ENCODE measurements around the gene PXT1.
A peak's percentile ranks its signal among the peaks of the same experiment; 100 is the strongest.
"Not testable (repeated sequence)": the region's sequence is repeated elsewhere in the genome, so short reads cannot be mapped to it uniquely, and the experiment has no call there.

PXT1 gene

GRCh38 chr6:36373368-36374019, 69.2 kb downstream of the PXT1 start:
- no peak for ATAC-seq

GRCh38 chr6:36372088-36372487, 70.6 kb downstream of the PXT1 start:
- H3K36me3 Mint-ChIP-seq = no peaks in the 10 kb centered on the region
- H3K4me3 Mint-ChIP-seq = no peak overlapping the region
- no peak overlapping the region for H3K27ac Mint-ChIP-seq

More at GRCh38 chr6:36373368-36374019, 69.2 kb downstream of the PXT1 start:
- no peaks in the 10 kb centered on the region for H3K9me3 Mint-ChIP-seq
- H3K36me3 Mint-ChIP-seq = no peaks in the 10 kb centered on the region
- no peak overlapping the region for H3K4me3 Mint-ChIP-seq
- peaks cover 11% of the 10 kb centered on the region for H3K4me1 Mint-ChIP-seq
- H3K27ac Mint-ChIP-seq = no peak overlapping the region
- peaks cover 17% of the 10 kb centered on the region for H3K27me3 Mint-ChIP-seq

GRCh38 chr6:36371211-36371610, 71.4 kb downstream of the PXT1 start:
- Mint-ChIP-seq H3K9me3 (no peaks in the 10 kb centered on the region), H3K4me1 (peaks cover 10% of the 10 kb centered on the region), H3K36me3 (no peaks in the 10 kb centered on the region), H3K27me3 (peaks cover 17% of the 10 kb centered on the region), H3K27ac (no peak overlapping the region), H3K4me3 (no peak overlapping the region)
- ATAC-seq = no peak

More at GRCh38 chr6:36372088-36372487, 70.6 kb downstream of the PXT1 start:
- Mint-ChIP-seq H3K27me3 (peaks cover 17% of the 10 kb centered on the region), H3K9me3 (no peaks in the 10 kb centered on the region), H3K4me1 (peaks cover 2% of the 10 kb centered on the region)
- no peak for ATAC-seq

- no peak overlapping the region for H3K27ac Mint-ChIP-seq
- no peak for ATAC-seq
- H3K27me3 Mint-ChIP-seq = peaks cover 17% of the 10 kb centered on the region
- H3K4me3 Mint-ChIP-seq = no peak overlapping the region
- peaks cover 12% of the 10 kb centered on the region for H3K4me1 Mint-ChIP-seq
- H3K36me3 Mint-ChIP-seq = no peaks in the 10 kb centered on the region
- H3K9me3 Mint-ChIP-seq = no peaks in the 10 kb centered on the region
Observed at GRCh38 chr6:36370638-36371037, 72.0 kb downstream of the PXT1 start.

- no peak for ATAC-seq
- Mint-ChIP-seq H3K9me3 (no peaks in the 10 kb centered on the region), H3K27me3 (peaks cover 17% of the 10 kb centered on the region), H3K27ac (no peak overlapping the region), H3K36me3 (no peaks in the 10 kb centered on the region), H3K4me1 (peaks cover 25% of the 10 kb centered on the region), H3K4me3 (no peak overlapping the region)
Observed at GRCh38 chr6:36368921-36369865, 73.5 kb downstream of the PXT1 start.

GRCh38 chr6:36368421-36368820, 74.2 kb downstream of the PXT1 start:
- Mint-ChIP-seq H3K27ac (no peak overlapping the region), H3K27me3 (peaks cover 17% of the 10 kb centered on the region), H3K9me3 (no peaks in the 10 kb centered on the region), H3K4me1 (peaks cover 25% of the 10 kb centered on the region), H3K36me3 (no peaks in the 10 kb centered on the region), H3K4me3 (no peak overlapping the region)
- ATAC-seq = no peak

GRCh38 chr6:36367743-36368142, 74.9 kb downstream of the PXT1 start:
- Mint-ChIP-seq H3K4me3 (no peak overlapping the region), H3K9me3 (no peaks in the 10 kb centered on the region), H3K27me3 (peaks cover 14% of the 10 kb centered on the region), H3K36me3 (no peaks in the 10 kb centered on the region), H3K27ac (no peak overlapping the region), H3K4me1 (peaks cover 25% of the 10 kb centered on the region)
- ATAC-seq = no peak

GRCh38 chr6:36364669-36365479, 77.8 kb downstream of the PXT1 start:
- Mint-ChIP-seq H3K4me3 (peak overlapping the region; percentile 68), H3K27me3 (no peaks in the 10 kb centered on the region), H3K36me3 (no peaks in the 10 kb centered on the region), H3K4me1 (peaks cover 41% of the 10 kb centered on the region), H3K9me3 (no peaks in the 10 kb centered on the region), H3K27ac (peak overlapping the region; percentile 87)
- ATAC-seq = peak; percentile 82

GRCh38 chr6:36364061-36364635, 78.5 kb downstream of the PXT1 start:
- H3K4me1 Mint-ChIP-seq = peaks cover 44% of the 10 kb centered on the region
- H3K27ac Mint-ChIP-seq = peak overlapping the region; percentile 87
- not testable (repeated sequence) for H3K36me3 Mint-ChIP-seq, H3K4me3 Mint-ChIP-seq, ATAC-seq, H3K9me3 Mint-ChIP-seq, H3K27me3 Mint-ChIP-seq

- H3K27ac Mint-ChIP-seq, H3K27me3 Mint-ChIP-seq, ATAC-seq, H3K36me3 Mint-ChIP-seq, H3K4me3 Mint-ChIP-seq, H3K9me3 Mint-ChIP-seq: not testable (repeated sequence)
- peaks cover 52% of the 10 kb centered on the region for H3K4me1 Mint-ChIP-seq
Observed at GRCh38 chr6:36363371-36363752, 79.3 kb downstream of the PXT1 start.

GRCh38 chr6:36362551-36363370, 79.9 kb downstream of the PXT1 start:
- no peaks in the 10 kb centered on the region for H3K36me3 Mint-ChIP-seq
- peaks cover 58% of the 10 kb centered on the region for H3K4me1 Mint-ChIP-seq

GRCh38 chr6:36361071-36361470, 81.6 kb downstream of the PXT1 start:
- ATAC-seq = peak; percentile 25
- peak overlapping the region; percentile 44 for H3K27ac Mint-ChIP-seq
- H3K36me3 Mint-ChIP-seq = no peaks in the 10 kb centered on the region
- H3K9me3 Mint-ChIP-seq = no peaks in the 10 kb centered on the region
- no peaks in the 10 kb centered on the region for H3K27me3 Mint-ChIP-seq
- peak overlapping the region; percentile 12 for H3K4me3 Mint-ChIP-seq
- peaks cover 50% of the 10 kb centered on the region for H3K4me1 Mint-ChIP-seq

More at GRCh38 chr6:36362551-36363370, 79.9 kb downstream of the PXT1 start:
- H3K27ac Mint-ChIP-seq = no peak overlapping the region
- ATAC-seq = no peak
- H3K9me3 Mint-ChIP-seq = no peaks in the 10 kb centered on the region
- no peaks in the 10 kb centered on the region for H3K27me3 Mint-ChIP-seq
- H3K4me3 Mint-ChIP-seq = no peak overlapping the region

- peaks cover 51% of the 10 kb centered on the region for H3K4me1 Mint-ChIP-seq
- no peaks in the 10 kb centered on the region for H3K9me3 Mint-ChIP-seq
- no peaks in the 10 kb centered on the region for H3K36me3 Mint-ChIP-seq
- H3K27me3 Mint-ChIP-seq = no peaks in the 10 kb centered on the region
- peak overlapping the region; percentile 18 for H3K4me3 Mint-ChIP-seq
- peak overlapping the region; percentile 44 for H3K27ac Mint-ChIP-seq
- ATAC-seq = peak; percentile 83
Observed at GRCh38 chr6:36360241-36361054, 82.2 kb downstream of the PXT1 start.

All from stimulated activated memory B cell treated with anti-CD40 and anti-IgM and Interleukin-4, amounts not matched to agents 10 μg/mL and 1 μg/mL and 100 μg/mL, for 72 hours (primary cell).